HG02678 (cell line): ENCODE data around the gene NGF.
"Not testable (repeated sequence)": the region's sequence is repeated elsewhere in the genome, so short reads cannot be mapped to it uniquely, and the experiment has no call there.

Experiments used
- ATAC-seq: cut with Tn5 transposase; IDR thresholded peaks from one replicate; pipeline ENCODE4 v1.9.1; 2021; ENCODE audit warnings: mild to moderate bottlenecking, moderate library complexity; ENCODE audit not compliant: unreplicated experiment

NGF gene

DNA sequence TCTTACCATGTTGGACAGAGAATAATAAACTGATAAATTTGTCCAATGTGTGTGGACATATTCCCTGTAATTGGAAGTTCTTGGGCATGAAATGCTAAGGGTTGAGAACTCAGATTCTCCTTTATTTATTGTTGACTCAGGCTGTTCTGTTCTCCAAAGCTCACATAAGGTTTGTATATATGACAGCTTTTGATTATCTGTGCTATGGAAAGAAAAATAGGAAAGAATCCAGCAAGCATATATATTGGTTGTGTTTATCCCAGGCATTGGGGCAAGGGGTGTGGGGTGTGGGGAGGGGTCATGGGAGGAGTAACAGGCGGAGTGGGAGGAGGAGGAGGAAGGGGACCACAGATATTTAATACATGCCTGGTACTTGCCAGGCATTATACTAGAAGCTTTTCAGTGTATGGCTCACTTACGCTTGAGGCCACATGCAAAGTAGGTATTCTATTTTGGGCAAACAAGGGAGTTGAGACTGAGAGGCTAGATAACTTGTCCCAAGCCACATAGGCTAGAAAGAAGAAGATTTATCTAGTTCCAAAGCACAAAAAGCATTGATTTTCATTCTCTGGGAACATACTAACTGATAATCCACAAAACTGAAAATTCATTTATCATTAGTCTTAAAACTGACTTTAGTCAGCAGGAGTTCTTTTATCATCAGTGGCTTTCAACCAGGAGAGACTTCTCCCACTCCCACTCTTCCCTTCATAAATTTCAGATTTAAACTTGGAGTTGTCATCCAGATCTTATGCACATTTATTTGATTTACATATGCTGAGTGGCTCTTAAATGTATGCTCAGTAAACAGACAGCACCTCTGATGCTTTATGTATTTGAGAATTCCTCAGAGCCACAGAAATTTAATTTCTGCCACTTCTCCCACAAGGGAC is 27.2 kb downstream of the NGF start:
- no peak for ATAC-seq

- not testable (repeated sequence) for ATAC-seq
Measured at GRCh38 chr1:115309504-115309903, 28.5 kb downstream of the NGF start.

DNA sequence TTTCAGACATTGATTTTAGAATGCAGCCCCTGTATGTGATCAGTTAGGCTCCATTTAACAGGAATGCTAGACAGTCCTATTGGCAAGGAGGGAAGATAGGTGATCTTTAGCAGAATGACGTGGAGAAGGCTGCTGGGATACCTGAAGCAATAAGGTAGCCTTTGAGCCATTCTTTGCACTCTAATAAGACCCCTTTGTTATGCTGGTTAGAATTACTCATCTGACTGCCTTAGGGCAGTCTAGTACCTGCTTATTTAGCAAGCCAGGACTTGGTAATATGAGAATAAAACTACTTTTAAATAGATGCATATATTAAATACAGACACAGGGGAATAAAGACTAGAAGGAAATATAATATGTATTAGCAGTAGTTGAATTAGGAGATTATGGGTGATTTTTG is 29.1 kb downstream of the NGF start:
- ATAC-seq = no peak

DNA sequence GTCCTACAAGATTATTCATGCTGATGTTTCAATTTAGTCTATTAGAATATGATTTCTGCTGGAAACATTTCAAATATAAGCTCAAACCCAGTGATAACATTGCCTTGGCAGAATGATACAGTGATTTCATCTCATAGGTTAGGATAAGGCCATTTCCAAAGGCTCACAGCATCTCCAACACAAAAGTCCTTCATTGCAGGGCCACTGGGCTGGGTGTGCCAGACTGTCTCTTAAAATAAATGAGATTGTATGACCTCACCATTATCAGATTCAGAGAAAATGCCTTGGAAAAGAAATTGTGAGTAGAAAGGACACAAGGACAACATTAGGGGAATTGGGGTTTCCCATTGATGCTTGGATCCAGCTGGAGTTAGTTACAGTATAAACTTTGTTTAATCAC is 30.4 kb downstream of the NGF start:
- ATAC-seq = no peak

DNA sequence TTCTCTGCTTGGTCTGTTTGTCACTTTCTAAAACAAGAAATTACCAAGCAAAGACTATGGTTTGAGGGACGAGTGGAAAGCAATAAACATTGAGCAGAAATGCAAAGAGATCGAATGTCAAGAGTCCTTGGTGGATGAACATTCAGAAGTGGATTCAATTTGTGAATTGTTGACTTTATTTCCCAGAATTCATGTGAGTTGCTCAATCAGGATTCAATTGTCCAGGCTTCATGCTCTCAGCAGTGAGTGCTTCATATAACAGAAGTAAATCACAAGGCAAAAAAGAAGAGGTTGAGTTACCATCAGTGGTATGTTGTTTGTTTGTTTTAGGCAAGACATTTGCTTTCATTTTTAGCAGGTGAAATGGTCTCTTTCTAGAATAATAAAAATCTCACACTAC is 31.9 kb downstream of the NGF start:
- no peak for ATAC-seq

- no peak for ATAC-seq
Measured at GRCh38 chr1:115303364-115303763, 34.7 kb downstream of the NGF start.

GRCh38 chr1:115302390-115302961 is 35.6 kb downstream of the NGF start:
- ATAC-seq = no peak

- no peak for ATAC-seq
Measured at GRCh38 chr1:115301438-115302020, 36.5 kb downstream of the NGF start.

DNA sequence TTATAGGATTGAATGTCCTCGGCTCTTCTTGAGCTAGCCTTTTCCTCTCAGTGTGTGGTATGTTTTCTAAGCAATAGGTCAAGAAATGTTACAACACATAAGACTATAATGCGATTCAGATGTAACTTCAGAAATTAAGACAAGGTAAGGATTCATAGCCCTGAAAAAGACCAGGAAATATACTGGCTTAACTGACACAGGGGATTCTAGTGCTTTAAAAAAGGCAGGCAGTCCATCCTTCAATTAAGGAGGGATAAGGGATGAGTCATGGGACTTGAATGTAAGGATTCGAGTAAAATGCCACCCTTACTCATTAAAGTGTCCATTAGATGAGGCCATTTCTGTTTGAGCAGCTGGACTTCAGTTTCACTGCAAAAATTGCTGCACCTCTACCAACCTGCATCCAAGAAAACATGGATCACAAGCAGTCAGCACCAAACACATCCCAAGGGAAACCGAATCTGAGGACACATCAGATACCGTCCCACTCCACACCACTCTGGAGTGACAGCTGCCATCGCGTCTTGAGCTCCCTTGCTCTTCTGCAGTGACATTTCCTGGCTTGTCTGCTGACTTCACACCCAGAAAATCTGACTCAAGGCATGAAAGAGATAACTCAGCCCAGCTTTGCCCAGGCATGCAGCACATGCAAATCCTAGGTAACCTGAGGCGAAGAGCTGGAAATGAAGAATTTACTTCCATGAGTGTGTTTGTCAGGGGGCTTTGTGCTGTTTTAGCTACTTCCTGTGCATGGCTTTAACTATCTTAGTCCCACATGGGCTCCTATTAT is 37.8 kb downstream of the NGF start:
- no peak for ATAC-seq

- ATAC-seq = no peak
Measured at GRCh38 chr1:115299266-115299665, 38.8 kb downstream of the NGF start.

- peak; percentile 90 for ATAC-seq
Measured at GRCh38 chr1:115296981-115297380, 41.1 kb downstream of the NGF start.

GRCh38 chr1:115295904-115296696 is 41.9 kb downstream of the NGF start:
- no peak for ATAC-seq

DNA sequence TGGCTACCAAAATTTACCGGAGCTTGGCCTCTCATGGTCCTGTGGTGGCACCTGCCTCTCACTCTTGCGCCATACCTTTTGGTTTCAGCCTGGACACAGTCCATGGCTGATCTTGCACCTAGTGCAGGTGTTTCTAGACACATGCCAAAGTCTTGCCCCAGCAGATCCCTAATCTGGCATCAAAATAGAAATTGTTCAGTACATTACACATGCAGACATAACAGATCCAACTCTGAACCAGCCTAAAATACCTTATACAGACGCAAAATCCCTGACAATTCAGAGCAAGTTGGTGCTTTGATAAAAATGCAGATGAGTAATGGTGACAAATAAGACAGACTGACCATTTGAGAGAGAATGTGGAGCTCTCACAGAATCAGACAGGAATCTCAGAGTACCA is 44.1 kb downstream of the NGF start:
- ATAC-seq = no peak

DNA sequence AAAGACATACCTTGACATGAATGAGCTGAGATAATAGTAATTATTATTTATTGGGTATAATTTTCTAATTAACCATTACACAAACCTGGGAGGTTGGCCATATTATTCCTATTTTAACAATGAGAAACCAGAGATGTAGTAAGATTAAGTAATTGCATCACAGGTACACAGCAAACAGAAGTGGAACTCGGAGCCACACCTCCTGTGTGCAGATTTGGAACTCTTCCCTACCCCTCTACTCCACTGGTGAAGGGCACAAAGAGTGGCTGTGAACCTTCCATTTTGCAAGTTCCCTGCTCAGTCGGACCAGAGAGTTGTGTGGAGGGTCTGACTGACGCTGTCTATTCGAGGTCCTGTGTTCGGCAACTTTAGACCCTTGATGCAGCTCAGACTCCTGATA is 45.0 kb downstream of the NGF start:
- no peak for ATAC-seq

GRCh38 chr1:115291741-115292140 is 46.3 kb downstream of the NGF start:
- ATAC-seq = no peak

DNA sequence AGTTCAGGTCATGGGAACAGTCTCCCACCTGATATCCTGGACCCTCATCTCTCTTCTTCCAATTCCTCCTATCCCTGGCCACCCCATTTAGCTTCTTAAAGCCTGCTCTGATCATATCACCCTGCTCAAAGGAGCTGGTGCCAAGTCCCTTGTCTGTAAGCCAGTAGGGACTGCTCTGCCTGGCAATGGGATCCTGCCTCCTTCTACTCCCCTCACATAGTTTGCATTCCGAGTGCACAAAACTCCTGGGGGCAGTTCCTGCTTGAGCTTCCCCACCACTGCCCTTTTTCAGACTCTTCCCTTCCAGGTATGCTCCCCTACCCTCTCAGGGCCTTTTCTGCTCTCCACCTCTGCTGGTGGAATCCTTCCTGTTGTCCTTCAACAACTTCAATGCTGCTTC is 48.1 kb downstream of the NGF start:
- ATAC-seq = no peak

DNA sequence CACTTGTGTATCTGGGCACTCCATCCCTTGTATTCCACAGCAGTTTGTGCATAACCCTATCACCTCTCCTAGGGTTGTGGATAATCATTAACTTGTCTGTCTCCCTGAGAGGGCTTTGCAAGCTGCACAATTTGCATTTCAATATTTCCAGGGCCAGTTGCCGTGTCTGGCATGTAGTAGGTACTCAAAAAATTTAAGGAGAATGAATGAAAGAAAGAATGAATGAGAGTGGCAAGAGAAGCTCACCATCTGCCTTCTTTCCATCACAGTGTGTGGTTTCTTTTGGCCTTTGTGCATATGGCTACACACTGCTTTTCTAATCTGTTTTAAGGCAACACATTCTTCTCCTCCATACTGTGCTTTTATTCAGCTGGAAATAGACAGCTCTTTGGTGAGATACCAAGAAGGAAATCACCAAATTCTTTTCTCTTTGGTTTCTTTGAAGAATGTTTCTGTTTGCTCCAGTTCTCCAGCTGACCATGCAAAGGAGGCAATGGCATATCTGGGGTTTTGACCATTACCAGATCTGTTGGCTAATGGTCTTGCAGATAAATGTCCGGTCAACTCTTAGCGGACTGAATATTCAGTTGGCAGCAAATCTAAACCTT is 49.4 kb downstream of the NGF start:
- no peak for ATAC-seq

DNA sequence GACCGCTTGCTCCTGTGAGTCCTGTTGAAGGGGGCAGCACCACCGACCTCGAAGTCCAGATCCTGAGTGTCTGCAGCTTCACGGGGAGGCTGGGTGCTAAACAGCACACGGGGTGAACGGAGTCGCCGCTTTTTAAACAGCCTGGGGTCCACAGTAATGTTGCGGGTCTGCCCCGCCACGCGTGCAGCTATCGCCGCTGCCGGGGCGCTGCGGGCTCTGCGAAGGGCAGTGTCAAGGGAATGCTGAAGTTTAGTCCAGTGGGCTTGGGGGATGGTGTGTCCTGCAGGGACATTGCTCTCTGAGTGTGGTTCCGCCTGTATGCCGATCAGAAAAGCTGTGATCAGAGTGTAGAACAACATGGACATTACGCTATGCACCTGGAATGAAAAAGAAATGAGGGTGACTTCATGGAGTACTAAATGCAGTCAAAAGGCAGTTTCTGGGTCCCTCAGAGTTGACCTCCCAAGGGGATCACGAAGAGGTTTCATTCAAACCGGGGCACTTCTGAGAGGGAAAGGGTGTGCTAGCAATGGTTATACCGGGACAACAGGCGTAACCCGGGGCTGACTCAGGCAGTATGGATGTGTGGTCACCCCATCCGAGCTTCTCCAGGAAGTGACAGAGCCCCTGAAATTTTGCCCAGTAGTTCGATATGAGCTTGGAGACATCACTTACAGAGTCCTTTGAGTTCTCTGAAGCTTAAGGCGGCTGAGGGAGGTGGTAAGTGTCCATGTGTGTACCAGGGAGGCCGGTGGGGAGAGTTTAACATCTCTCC is 51.4 kb downstream of the NGF start:
- no peak for ATAC-seq

GRCh38 chr1:115284209-115284608 is 53.8 kb downstream of the NGF start:
- no peak for ATAC-seq
